A172 (cell line): ENCODE measurements around the gene IQCF6. TPM values are rescaled to one million over a fixed set of nuclear protein-coding genes. Genes with fewer than 3 reads are reported as not detected.
"Not testable (repeated sequence)": the region's sequence is repeated elsewhere in the genome, so short reads cannot be mapped to it uniquely, and the experiment has no call there.

Source experiments
- DNase-seq: peaks from one replicate; pipeline ENCODE4 v3.0.0-alpha.2; 2015; ENCODE audit warnings: low spot score
- total RNA-seq: library from RNA; depleted of rRNA; stranded (reverse); fragments of >200 nt; shearing (Covaris generic); gene quantifications from 2 replicates; pipeline ENCODE4 v1.2.3, GENCODE V29; 2014; rRNA removed

IQCF6 gene
- total RNA-seq: not detected in 2 replicates

- no peak for DNase-seq
Observed at GRCh38 chr3:51779137-51779536, at the start of gene IQCF6. Gene IQCF6, minus strand, starts transcription at chr3:51779237. Its CDS starts 13 bp downstream, at chr3:51779224.

- no peak for DNase-seq
Observed at GRCh38 chr3:51828297-51828696, 49.3 kb upstream of the IQCF6 start.

- DNase-seq: no peak
Observed at GRCh38 chr3:51819709-51820406, 40.8 kb upstream of the IQCF6 start.

GRCh38 chr3:51819151-51819550 is 40.1 kb upstream of the IQCF6 start:
- DNase-seq: no peak

- DNase-seq: no peak
Observed at GRCh38 chr3:51817375-51817774, 38.3 kb upstream of the IQCF6 start.

GRCh38 chr3:51816723-51817122 is 37.7 kb upstream of the IQCF6 start:
- no peak for DNase-seq

GRCh38 chr3:51815614-51816013 is 36.6 kb upstream of the IQCF6 start:
- DNase-seq: no peak

- DNase-seq: no peak
Observed at GRCh38 chr3:51814034-51814433, 35.0 kb upstream of the IQCF6 start.

- no peak for DNase-seq
Observed at GRCh38 chr3:51813539-51813938, 34.5 kb upstream of the IQCF6 start.

GRCh38 chr3:51808934-51809333 is 29.9 kb upstream of the IQCF6 start:
- no peak for DNase-seq

GRCh38 chr3:51802106-51802703 is 23.2 kb upstream of the IQCF6 start:
- DNase-seq: no peak

- DNase-seq: no peak
Observed at GRCh38 chr3:51800750-51801125, 21.7 kb upstream of the IQCF6 start.

- DNase-seq: peak; percentile 66
Observed at GRCh38 chr3:51799879-51800749, 21.1 kb upstream of the IQCF6 start.

- DNase-seq: no peak
Observed at GRCh38 chr3:51798411-51798963, 19.4 kb upstream of the IQCF6 start.

GRCh38 chr3:51796854-51797253 is 17.8 kb upstream of the IQCF6 start:
- peak; percentile 12 for DNase-seq

GRCh38 chr3:51794206-51794605 is 15.2 kb upstream of the IQCF6 start:
- no peak for DNase-seq

- DNase-seq: no peak
Observed at GRCh38 chr3:51792206-51792605, 13.2 kb upstream of the IQCF6 start.

- no peak for DNase-seq
Observed at GRCh38 chr3:51789437-51789836, 10.4 kb upstream of the IQCF6 start.

- not testable (repeated sequence) for DNase-seq
Observed at GRCh38 chr3:51787576-51787975, 8.5 kb upstream of the IQCF6 start.

- DNase-seq: no peak
Observed at GRCh38 chr3:51786267-51786666, 7.2 kb upstream of the IQCF6 start.

- no peak for DNase-seq
Observed at GRCh38 chr3:51778554-51778953, 483 bp downstream of the IQCF6 start.

GRCh38 chr3:51777985-51778384 is 1.1 kb downstream of the IQCF6 start:
- no peak for DNase-seq
